NT2/D1 (cell line): Measurements from ENCODE around the gene PARD3.
"Not testable (repeated sequence)": the region's sequence is repeated elsewhere in the genome, so short reads cannot be mapped to it uniquely, and the experiment has no call there.

Experiments used
- DNase-seq: peaks from one replicate; pipeline ENCODE4 v3.0.0-alpha.2; 2011; ENCODE audit warnings: low read depth, low spot score
- H3K27me3 ChIP-seq: 2 replicates; pipeline ENCODE4 v1.6.0; 2011; ENCODE audit warnings: mild to moderate bottlenecking; ENCODE audit not compliant: insufficient read length, insufficient read depth
- H3K36me3 ChIP-seq: 2 replicates; pipeline ENCODE4 v1.6.1; 2011; ENCODE audit warnings: mild to moderate bottlenecking, low read length, mixed read lengths; ENCODE audit not compliant: insufficient read depth, insufficient read length
- H3K4me1 ChIP-seq: 2 replicates; pipeline ENCODE4 v1.5.1; 2011; ENCODE audit not compliant: insufficient read depth, insufficient read length
- H3K4me3 ChIP-seq: 2 replicates; pipeline ENCODE4 v1.5.1; 2011; ENCODE audit warnings: low read depth; ENCODE audit not compliant: insufficient read length
- H3K9ac ChIP-seq: 2 replicates; pipeline ENCODE4 v1.6.0; 2011; ENCODE audit warnings: low read depth; ENCODE audit not compliant: insufficient read length
- H3K9me3 ChIP-seq: 2 replicates; pipeline ENCODE4 v1.5.1; 2011; ENCODE audit warnings: mild to moderate bottlenecking, low read length; ENCODE audit not compliant: insufficient read depth
- SUZ12 ChIP-seq: IDR thresholded peaks from 2 replicates; pipeline ENCODE4 v1.6.1; 2011; ENCODE audit not compliant: insufficient read length, insufficient read depth; ENCODE audit errors: extremely low read depth
- YY1 ChIP-seq: IDR thresholded peaks from 2 replicates; pipeline ENCODE4 v1.6.1; 2011; ENCODE audit not compliant: insufficient read length, insufficient read depth
- ZNF274 ChIP-seq: IDR thresholded peaks from 2 replicates; pipeline ENCODE4 v1.6.1; 2011; ENCODE audit warnings: mild to moderate bottlenecking, low read depth, low read length

Gene PARD3

GRCh38 chr10:34454590-34455261 lies 360.4 kb downstream of the PARD3 start:
- H3K4me3 ChIP-seq: no peak overlapping the region
- no peak for DNase-seq
- H3K9me3 ChIP-seq: no peaks in the 10 kb centered on the region
- H3K4me1 ChIP-seq: no peaks in the 10 kb centered on the region
- TF ChIP-seq YY1 (no peak), SUZ12 (no peak), ZNF274 (no peak)
- no peaks in the 10 kb centered on the region for H3K27me3 ChIP-seq
- no peak overlapping the region for H3K9ac ChIP-seq
- no peaks in the 10 kb centered on the region for H3K36me3 ChIP-seq

- H3K9ac ChIP-seq: no peak overlapping the region
- H3K36me3 ChIP-seq: no peaks in the 10 kb centered on the region
- H3K4me3 ChIP-seq: no peak overlapping the region
- no peaks in the 10 kb centered on the region for H3K27me3 ChIP-seq
- DNase-seq: no peak
- TF ChIP-seq ZNF274: no peak
- no peak for TF ChIP-seq SUZ12
- TF ChIP-seq YY1: no peak
- H3K4me1 ChIP-seq: no peaks in the 10 kb centered on the region
- H3K9me3 ChIP-seq: no peaks in the 10 kb centered on the region
These were observed 365.3 kb downstream of the PARD3 start for GRCh38 chr10:34449836-34450235.

- Histone ChIP-seq H3K27me3 (no peaks in the 10 kb centered on the region), H3K4me3 (no peak overlapping the region), H3K9ac (no peak overlapping the region), H3K9me3 (no peaks in the 10 kb centered on the region), H3K4me1 (no peaks in the 10 kb centered on the region), H3K36me3 (no peaks in the 10 kb centered on the region)
- TF ChIP-seq SUZ12 (no peak), YY1 (no peak), ZNF274 (no peak)
- no peak for DNase-seq
These were observed 369.0 kb downstream of the PARD3 start for GRCh38 chr10:34446049-34446448.

GRCh38 chr10:34444223-34445183 lies 370.6 kb downstream of the PARD3 start:
- Histone ChIP-seq H3K4me3 (no peak overlapping the region), H3K4me1 (no peaks in the 10 kb centered on the region), H3K9me3 (no peaks in the 10 kb centered on the region), H3K27me3 (no peaks in the 10 kb centered on the region), H3K36me3 (no peaks in the 10 kb centered on the region), H3K9ac (no peak overlapping the region)
- TF ChIP-seq SUZ12 (no peak), YY1 (no peak), ZNF274 (no peak)
- no peak for DNase-seq

- H3K4me1 ChIP-seq, H3K4me3 ChIP-seq, H3K9ac ChIP-seq, H3K9me3 ChIP-seq, H3K27me3 ChIP-seq, H3K36me3 ChIP-seq, DNase-seq: not testable (repeated sequence)
These were observed 375.7 kb downstream of the PARD3 start for GRCh38 chr10:34439386-34439785.

- TF ChIP-seq YY1 (no peak), ZNF274 (no peak), SUZ12 (no peak)
- H3K9me3 ChIP-seq: no peaks in the 10 kb centered on the region
- no peak for DNase-seq
- H3K36me3 ChIP-seq: no peaks in the 10 kb centered on the region
- no peak overlapping the region for H3K4me3 ChIP-seq
- H3K9ac ChIP-seq: no peak overlapping the region
- H3K27me3 ChIP-seq: no peaks in the 10 kb centered on the region
- H3K4me1 ChIP-seq: no peaks in the 10 kb centered on the region
These were observed 376.4 kb downstream of the PARD3 start for GRCh38 chr10:34438741-34439140.

- H3K9me3 ChIP-seq: no peaks in the 10 kb centered on the region
- DNase-seq: no peak
- H3K27me3 ChIP-seq: no peaks in the 10 kb centered on the region
These were observed 377.2 kb downstream of the PARD3 start for GRCh38 chr10:34437906-34438305.

More at GRCh38 chr10:34437906-34438305, 377.2 kb downstream of the PARD3 start:
- TF ChIP-seq YY1 (no peak), SUZ12 (no peak), ZNF274 (no peak)
- H3K4me3 ChIP-seq: no peak overlapping the region
- no peaks in the 10 kb centered on the region for H3K36me3 ChIP-seq
- no peak overlapping the region for H3K9ac ChIP-seq
- no peaks in the 10 kb centered on the region for H3K4me1 ChIP-seq
